Measurements from ENCODE around the gene SMAD9.

The SMAD9 gene

GRCh38 chr13:36920616-36921185 is 663 bp upstream of the SMAD9 start:
- Histone ChIP-seq H3K4me1 (ENCODE audit: insufficient read depth, low read length) (peaks cover 27% of the 10 kb centered on the region), H3K36me3 (ENCODE audit: insufficient read depth, low read length) (no peaks in the 10 kb centered on the region), H3K27ac (ENCODE audit: low read depth, low read length) (peak overlapping the region; percentile 61), H3K27me3 (ENCODE audit: control insufficient read depth in 1 of 2, insufficient read depth in 2 of 2, low read length in 2 of 2) (no peaks in the 10 kb centered on the region), H3K4me3 (ENCODE audit: low read depth in 1 of 2, low read length in 2 of 2) (peak overlapping the region in 1 of 2 donors; percentile 44), H3K9me3 (ENCODE audit: low read length) (no peaks in the 10 kb centered on the region), H3K9ac (ENCODE audit: low read length) (no peak overlapping the region)

- Histone ChIP-seq H3K4me3 (ENCODE audit: low read depth in 1 of 2, low read length in 2 of 2) (peak overlapping the region; percentile 63 to 69), H3K27me3 (ENCODE audit: control insufficient read depth in 1 of 2, insufficient read depth in 2 of 2, low read length in 2 of 2) (no peaks in the 10 kb centered on the region), H3K9ac (ENCODE audit: low read length) (peak overlapping the region; percentile 31), H3K27ac (ENCODE audit: low read depth, low read length) (peak overlapping the region; percentile 29), H3K36me3 (ENCODE audit: insufficient read depth, low read length) (no peaks in the 10 kb centered on the region), H3K4me1 (ENCODE audit: insufficient read depth, low read length) (peaks cover 31% of the 10 kb centered on the region), H3K9me3 (ENCODE audit: low read length) (no peaks in the 10 kb centered on the region)
Observed at GRCh38 chr13:36919171-36919832, 736 bp downstream of the SMAD9 start.

GRCh38 chr13:36918246-36919131 is 1.5 kb downstream of the SMAD9 start:
- H3K27me3 ChIP-seq (ENCODE audit: control insufficient read depth in 1 of 2, insufficient read depth in 2 of 2, low read length in 2 of 2): no peaks in the 10 kb centered on the region
- peaks cover 31% of the 10 kb centered on the region for H3K4me1 ChIP-seq (ENCODE audit: insufficient read depth, low read length)
- H3K9me3 ChIP-seq (ENCODE audit: low read length): no peaks in the 10 kb centered on the region
- H3K4me3 ChIP-seq (ENCODE audit: low read depth in 1 of 2, low read length in 2 of 2): peak overlapping the region; percentile 63 to 69
- H3K9ac ChIP-seq (ENCODE audit: low read length): peak overlapping the region; percentile 31
- no peaks in the 10 kb centered on the region for H3K36me3 ChIP-seq (ENCODE audit: insufficient read depth, low read length)
- H3K27ac ChIP-seq (ENCODE audit: low read depth, low read length): peak overlapping the region; percentile 29

- no peak overlapping the region for H3K4me3 ChIP-seq (ENCODE audit: low read depth in 1 of 2, low read length in 2 of 2)
- H3K9ac ChIP-seq (ENCODE audit: low read length): no peak overlapping the region
Observed at GRCh38 chr13:36917311-36917710, 2.7 kb downstream of the SMAD9 start.

GRCh38 chr13:36915896-36916640 is 4.0 kb downstream of the SMAD9 start:
- Histone ChIP-seq H3K4me3 (ENCODE audit: low read depth in 1 of 2, low read length in 2 of 2) (no peak overlapping the region), H3K9ac (ENCODE audit: low read length) (no peak overlapping the region), H3K36me3 (ENCODE audit: insufficient read depth, low read length) (no peaks in the 10 kb centered on the region), H3K27me3 (ENCODE audit: control insufficient read depth in 1 of 2, insufficient read depth in 2 of 2, low read length in 2 of 2) (no peaks in the 10 kb centered on the region), H3K4me1 (ENCODE audit: insufficient read depth, low read length) (peaks cover 31% of the 10 kb centered on the region), H3K27ac (ENCODE audit: low read depth, low read length) (no peak overlapping the region), H3K9me3 (ENCODE audit: low read length) (no peaks in the 10 kb centered on the region)

More at GRCh38 chr13:36917311-36917710, 2.7 kb downstream of the SMAD9 start:
- Histone ChIP-seq H3K27me3 (ENCODE audit: control insufficient read depth in 1 of 2, insufficient read depth in 2 of 2, low read length in 2 of 2) (no peaks in the 10 kb centered on the region), H3K27ac (ENCODE audit: low read depth, low read length) (peak overlapping the region; percentile 4), H3K36me3 (ENCODE audit: insufficient read depth, low read length) (no peaks in the 10 kb centered on the region), H3K9me3 (ENCODE audit: low read length) (no peaks in the 10 kb centered on the region), H3K4me1 (ENCODE audit: insufficient read depth, low read length) (peaks cover 31% of the 10 kb centered on the region)

GRCh38 chr13:36915106-36915505 is 4.9 kb downstream of the SMAD9 start:
- Histone ChIP-seq H3K36me3 (ENCODE audit: insufficient read depth, low read length) (no peaks in the 10 kb centered on the region), H3K27ac (ENCODE audit: low read depth, low read length) (no peak overlapping the region), H3K4me1 (ENCODE audit: insufficient read depth, low read length) (peaks cover 27% of the 10 kb centered on the region)

GRCh38 chr13:36914648-36915047 is 5.4 kb downstream of the SMAD9 start:
- H3K36me3 ChIP-seq (ENCODE audit: insufficient read depth, low read length): no peaks in the 10 kb centered on the region
- peaks cover 27% of the 10 kb centered on the region for H3K4me1 ChIP-seq (ENCODE audit: insufficient read depth, low read length)
- no peaks in the 10 kb centered on the region for H3K9me3 ChIP-seq (ENCODE audit: low read length)
- no peaks in the 10 kb centered on the region for H3K27me3 ChIP-seq (ENCODE audit: control insufficient read depth in 1 of 2, insufficient read depth in 2 of 2, low read length in 2 of 2)
- H3K9ac ChIP-seq (ENCODE audit: low read length): no peak overlapping the region
- H3K27ac ChIP-seq (ENCODE audit: low read depth, low read length): no peak overlapping the region
- no peak overlapping the region for H3K4me3 ChIP-seq (ENCODE audit: low read depth in 1 of 2, low read length in 2 of 2)

More at GRCh38 chr13:36915106-36915505, 4.9 kb downstream of the SMAD9 start:
- H3K27me3 ChIP-seq (ENCODE audit: control insufficient read depth in 1 of 2, insufficient read depth in 2 of 2, low read length in 2 of 2): no peaks in the 10 kb centered on the region
- H3K9ac ChIP-seq (ENCODE audit: low read length): no peak overlapping the region
- no peaks in the 10 kb centered on the region for H3K9me3 ChIP-seq (ENCODE audit: low read length)
- H3K4me3 ChIP-seq (ENCODE audit: low read depth in 1 of 2, low read length in 2 of 2): no peak overlapping the region

- Histone ChIP-seq H3K27ac (ENCODE audit: low read depth, low read length) (no peak overlapping the region), H3K9ac (ENCODE audit: low read length) (no peak overlapping the region), H3K27me3 (ENCODE audit: control insufficient read depth in 1 of 2, insufficient read depth in 2 of 2, low read length in 2 of 2) (no peaks in the 10 kb centered on the region), H3K9me3 (ENCODE audit: low read length) (no peaks in the 10 kb centered on the region), H3K36me3 (ENCODE audit: insufficient read depth, low read length) (no peaks in the 10 kb centered on the region), H3K4me3 (ENCODE audit: low read depth in 1 of 2, low read length in 2 of 2) (no peak overlapping the region), H3K4me1 (ENCODE audit: insufficient read depth, low read length) (peaks cover 25% of the 10 kb centered on the region)
Observed at GRCh38 chr13:36913463-36913862, 6.6 kb downstream of the SMAD9 start.

GRCh38 chr13:36912973-36913372 is 7.1 kb downstream of the SMAD9 start:
- no peak overlapping the region for H3K4me3 ChIP-seq (ENCODE audit: low read depth in 1 of 2, low read length in 2 of 2)
- no peaks in the 10 kb centered on the region for H3K27me3 ChIP-seq (ENCODE audit: control insufficient read depth in 1 of 2, insufficient read depth in 2 of 2, low read length in 2 of 2)
- H3K4me1 ChIP-seq (ENCODE audit: insufficient read depth, low read length): peaks cover 21% of the 10 kb centered on the region
- no peak overlapping the region for H3K27ac ChIP-seq (ENCODE audit: low read depth, low read length)
- H3K9ac ChIP-seq (ENCODE audit: low read length): no peak overlapping the region
- no peaks in the 10 kb centered on the region for H3K36me3 ChIP-seq (ENCODE audit: insufficient read depth, low read length)
- no peaks in the 10 kb centered on the region for H3K9me3 ChIP-seq (ENCODE audit: low read length)

GRCh38 chr13:36912369-36912768 is 7.7 kb downstream of the SMAD9 start:
- Histone ChIP-seq H3K27me3 (ENCODE audit: control insufficient read depth in 1 of 2, insufficient read depth in 2 of 2, low read length in 2 of 2) (no peaks in the 10 kb centered on the region), H3K36me3 (ENCODE audit: insufficient read depth, low read length) (no peaks in the 10 kb centered on the region), H3K4me1 (ENCODE audit: insufficient read depth, low read length) (peaks cover 15% of the 10 kb centered on the region), H3K4me3 (ENCODE audit: low read depth in 1 of 2, low read length in 2 of 2) (no peak overlapping the region), H3K9me3 (ENCODE audit: low read length) (no peaks in the 10 kb centered on the region), H3K9ac (ENCODE audit: low read length) (no peak overlapping the region), H3K27ac (ENCODE audit: low read depth, low read length) (no peak overlapping the region)

- H3K27ac ChIP-seq (ENCODE audit: low read depth, low read length): no peak overlapping the region
Observed at GRCh38 chr13:36910545-36910944, 9.5 kb downstream of the SMAD9 start.

More at GRCh38 chr13:36910545-36910944, 9.5 kb downstream of the SMAD9 start:
- Histone ChIP-seq H3K9me3 (ENCODE audit: low read length) (no peaks in the 10 kb centered on the region), H3K36me3 (ENCODE audit: insufficient read depth, low read length) (no peaks in the 10 kb centered on the region), H3K27me3 (ENCODE audit: control insufficient read depth in 1 of 2, insufficient read depth in 2 of 2, low read length in 2 of 2) (no peaks in the 10 kb centered on the region), H3K9ac (ENCODE audit: low read length) (no peak overlapping the region), H3K4me1 (ENCODE audit: insufficient read depth, low read length) (peaks cover 5% of the 10 kb centered on the region), H3K4me3 (ENCODE audit: low read depth in 1 of 2, low read length in 2 of 2) (no peak overlapping the region)
